ENCODE measurements around the gene PLAAT4.
"Not testable (repeated sequence)": the region's sequence is repeated elsewhere in the genome, so short reads cannot be mapped to it uniquely, and the experiment has no call there.

Gene PLAAT4

DNA sequence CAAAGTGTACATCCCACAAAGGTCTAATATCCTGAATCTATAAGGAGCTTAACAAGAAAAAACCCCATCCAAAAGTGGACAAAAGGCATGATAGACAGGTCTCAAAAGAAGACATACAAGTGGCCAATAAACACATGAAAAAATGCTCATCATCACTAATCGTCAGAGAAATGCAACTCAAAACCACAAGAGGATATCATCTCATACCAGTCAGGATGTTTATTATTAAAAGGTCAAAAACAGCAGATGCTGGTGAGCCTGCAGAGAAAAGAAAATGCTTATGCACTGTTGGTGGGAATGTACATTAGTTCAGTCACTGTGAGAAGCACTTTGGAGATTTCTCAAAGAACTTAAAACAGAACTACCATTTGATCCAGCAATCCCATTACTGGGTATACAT is 18.1 kb upstream of the PLAAT4 start:
- ChIA-PET POLR2A (ENCODE audit: low non-redundant PET) (no interaction called here), CTCF (no interaction called here)
- TF ChIP-seq, protein P1, sequence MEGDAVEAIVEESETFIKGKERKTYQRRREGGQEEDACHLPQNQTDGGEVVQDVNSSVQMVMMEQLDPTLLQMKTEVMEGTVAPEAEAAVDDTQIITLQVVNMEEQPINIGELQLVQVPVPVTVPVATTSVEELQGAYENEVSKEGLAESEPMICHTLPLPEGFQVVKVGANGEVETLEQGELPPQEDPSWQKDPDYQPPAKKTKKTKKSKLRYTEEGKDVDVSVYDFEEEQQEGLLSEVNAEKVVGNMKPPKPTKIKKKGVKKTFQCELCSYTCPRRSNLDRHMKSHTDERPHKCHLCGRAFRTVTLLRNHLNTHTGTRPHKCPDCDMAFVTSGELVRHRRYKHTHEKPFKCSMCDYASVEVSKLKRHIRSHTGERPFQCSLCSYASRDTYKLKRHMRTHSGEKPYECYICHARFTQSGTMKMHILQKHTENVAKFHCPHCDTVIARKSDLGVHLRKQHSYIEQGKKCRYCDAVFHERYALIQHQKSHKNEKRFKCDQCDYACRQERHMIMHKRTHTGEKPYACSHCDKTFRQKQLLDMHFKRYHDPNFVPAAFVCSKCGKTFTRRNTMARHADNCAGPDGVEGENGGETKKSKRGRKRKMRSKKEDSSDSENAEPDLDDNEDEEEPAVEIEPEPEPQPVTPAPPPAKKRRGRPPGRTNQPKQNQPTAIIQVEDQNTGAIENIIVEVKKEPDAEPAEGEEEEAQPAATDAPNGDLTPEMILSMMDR (conservative IDR thresholded peaks at IDR 0.05; ENCODE audit: low read depth) = no peak
- no peak overlapping the region for H3K27ac ChIP-seq
- no peak for DNase-seq (ENCODE audit: low spot score)

GRCh38 chr11:63520606-63521170 is 15.9 kb upstream of the PLAAT4 start:
- CTCF ChIA-PET = no interaction called here
- no peak for DNase-seq (ENCODE audit: low spot score)
- POLR2A ChIA-PET (ENCODE audit: low non-redundant PET) = no interaction called here
- H3K27ac ChIP-seq = no peak overlapping the region
- TF ChIP-seq, protein P1 (conservative IDR thresholded peaks at IDR 0.05; ENCODE audit: low read depth) = no peak

DNA sequence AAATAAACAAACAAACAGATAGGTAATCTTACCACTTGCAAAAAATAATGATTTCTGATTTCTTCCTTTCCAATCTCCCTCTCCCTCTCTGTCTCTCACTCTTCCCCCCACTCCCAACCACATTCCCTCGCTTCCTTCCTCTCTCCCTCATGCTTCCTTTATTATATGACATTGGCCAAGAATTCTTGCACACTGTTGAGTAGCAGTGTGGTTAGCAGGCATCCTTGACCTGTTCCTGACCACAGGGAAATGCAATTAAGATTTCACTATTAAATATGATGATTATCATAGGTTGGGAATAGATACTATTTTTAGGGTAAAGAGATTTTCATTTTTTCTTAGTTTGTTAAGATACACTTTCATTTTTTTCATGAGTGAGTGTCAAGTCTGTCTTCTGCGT is 14.7 kb upstream of the PLAAT4 start:
- no peak for DNase-seq (ENCODE audit: low spot score)
- TF ChIP-seq, protein P1 (conservative IDR thresholded peaks at IDR 0.05; ENCODE audit: low read depth) = no peak
- ChIA-PET POLR2A (ENCODE audit: low non-redundant PET) (no interaction called here), CTCF (no interaction called here)
- H3K27ac ChIP-seq = no peak overlapping the region

- TF ChIP-seq, protein P1 (conservative IDR thresholded peaks at IDR 0.05; ENCODE audit: low read depth) = no peak
- CTCF ChIA-PET = interaction anchor here (0.6 kb wide), 1 partner anchor 9 kb away, joined by 5 read pairs; no protein-coding TSS in a partner anchor
These were observed 13.5 kb upstream of the PLAAT4 start for GRCh38 chr11:63523151-63523550.

DNA sequence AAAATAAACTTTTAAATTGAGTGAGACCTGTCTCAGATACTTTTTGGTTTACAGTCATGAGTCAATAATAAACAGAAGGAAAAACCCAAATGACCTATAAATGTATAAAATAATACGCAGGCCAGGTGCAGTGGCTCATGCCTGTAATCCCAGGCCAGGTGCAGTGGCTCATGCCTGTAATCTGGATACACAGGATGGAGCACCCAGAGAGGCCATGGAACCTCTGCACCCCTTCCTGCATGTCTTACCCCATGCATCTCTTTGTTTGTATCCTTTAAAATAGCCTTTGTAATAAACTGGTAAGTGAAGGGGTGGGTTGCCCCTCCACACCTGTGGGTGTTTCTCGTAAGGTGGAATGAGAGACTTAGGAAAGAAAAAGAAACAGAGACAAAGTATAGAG is 8.9 kb upstream of the PLAAT4 start:
- H3K27ac ChIP-seq = no peak overlapping the region
- CTCF ChIA-PET = no interaction called here
- DNase-seq (ENCODE audit: low spot score) = no peak
- TF ChIP-seq, protein P1 (conservative IDR thresholded peaks at IDR 0.05; ENCODE audit: low read depth) = no peak
- POLR2A ChIA-PET (ENCODE audit: low non-redundant PET) = no interaction called here

More at GRCh38 chr11:63523151-63523550, 13.5 kb upstream of the PLAAT4 start:
- POLR2A ChIA-PET (ENCODE audit: low non-redundant PET) = no interaction called here
- DNase-seq (ENCODE audit: low spot score) = no peak
- H3K27ac ChIP-seq = no peak overlapping the region

GRCh38 chr11:63528156-63528555 is 8.5 kb upstream of the PLAAT4 start:
- CTCF ChIA-PET; H3K27ac ChIP-seq; POLR2A ChIA-PET (ENCODE audit: low non-redundant PET); DNase-seq (ENCODE audit: low spot score): not testable (repeated sequence)

DNA sequence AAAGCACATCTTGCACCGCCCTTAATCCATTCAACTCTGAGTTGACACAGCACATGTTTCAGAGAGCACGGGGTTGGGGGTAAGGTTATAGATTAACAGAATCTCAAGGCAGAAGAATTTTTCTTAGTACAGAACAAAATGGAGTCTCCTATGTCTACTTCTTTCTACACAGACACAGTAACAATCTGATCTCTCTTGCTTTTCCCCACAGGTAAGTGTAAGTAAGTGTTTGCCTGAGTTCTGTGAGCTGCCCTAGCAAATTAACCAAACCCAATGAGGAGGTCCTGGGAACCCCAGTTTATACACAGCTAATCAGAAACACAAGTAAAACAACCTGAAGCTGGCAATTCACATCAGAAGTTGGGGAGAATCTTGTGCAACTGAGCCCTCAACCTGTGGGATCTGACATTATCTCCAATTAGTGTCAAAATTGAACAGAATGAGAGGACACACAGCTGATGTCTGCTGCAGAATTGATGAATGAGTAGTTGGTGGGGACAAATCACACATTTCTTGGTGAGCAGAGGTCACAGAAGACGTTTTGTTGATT is 7.8 kb upstream of the PLAAT4 start:
- CTCF ChIA-PET; H3K27ac ChIP-seq; DNase-seq (ENCODE audit: low spot score); POLR2A ChIA-PET (ENCODE audit: low non-redundant PET): not testable (repeated sequence)

- CTCF ChIA-PET = interaction anchor here (1.0 kb wide), 1 partner anchor 22 kb away, joined by 4 read pairs; no protein-coding TSS in a partner anchor
- DNase-seq (ENCODE audit: low spot score); POLR2A ChIA-PET (ENCODE audit: low non-redundant PET); H3K27ac ChIP-seq: not testable (repeated sequence)
These were observed 7.2 kb upstream of the PLAAT4 start for GRCh38 chr11:63529373-63529772.
